ENCODE data around the gene CTTNBP2NL.
A peak's percentile ranks its signal among the peaks of the same experiment; 100 is the strongest.

Gene CTTNBP2NL

DNA sequence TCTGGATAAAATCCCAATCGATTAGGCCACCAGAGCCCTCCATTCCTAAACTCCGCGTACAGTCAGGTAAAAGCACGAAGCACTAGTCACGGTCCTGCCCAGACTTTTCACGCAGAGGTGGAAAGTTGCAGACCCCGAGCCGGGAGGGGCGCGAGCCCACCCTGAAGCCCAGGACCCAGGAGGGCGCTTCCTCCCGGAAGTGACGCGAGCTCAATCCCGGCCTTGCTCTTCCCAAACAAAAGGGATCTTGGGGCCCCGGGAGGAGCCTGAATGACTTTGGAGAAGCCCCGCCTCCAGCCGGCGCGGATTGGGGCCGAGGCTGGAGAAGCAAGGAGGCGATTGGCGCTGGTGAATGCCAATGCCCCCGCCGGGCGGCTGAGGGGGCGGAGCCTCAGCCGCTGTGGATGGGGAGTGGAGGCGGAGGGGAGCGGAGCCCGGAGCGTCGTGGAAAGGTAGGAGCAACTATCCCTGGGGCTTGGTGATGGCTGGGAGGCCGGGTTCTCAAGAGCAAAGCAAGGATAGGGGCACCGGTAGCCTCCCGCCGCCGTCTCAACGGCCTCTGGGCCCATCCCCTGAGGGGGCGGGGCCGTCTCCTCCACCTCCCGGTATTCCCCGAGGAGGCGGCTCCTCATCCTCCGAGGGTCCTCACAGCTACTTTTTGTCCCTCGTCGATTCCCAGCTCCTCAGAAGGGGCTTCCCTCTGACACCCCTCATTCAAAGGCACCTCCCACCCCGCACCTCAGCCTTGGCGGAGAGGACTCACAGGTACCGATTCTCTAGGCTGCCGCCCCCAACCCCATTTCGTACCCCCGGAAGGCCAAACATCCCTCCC is at the start of gene CTTNBP2NL:
Gene CTTNBP2NL, plus strand, starts transcription at position 394 of the 832 bp plus-strand sequence. CDS start 19,952 bp downstream, outside the sequence.
- Histone ChIP-seq H3K36me3 (ENCODE audit: insufficient read depth, insufficient read length, low read length) (no peaks in the 10 kb centered on the region), H3K4me3 (ENCODE audit: insufficient read length, low read depth) (peak within 1 kb of the TSS; percentile 98), H3K9me3 (ENCODE audit: insufficient read depth, low read length) (no peaks in the 10 kb centered on the region), H3K4me1 (ENCODE audit: insufficient read depth, insufficient read length) (peaks cover 9% of the 10 kb centered on the region), H3K27me3 (ENCODE audit: insufficient read depth, insufficient read length) (no peaks in the 10 kb centered on the region), H3K9ac (ENCODE audit: insufficient read length, low read depth) (peak within 1 kb of the TSS; percentile 93)
- TF ChIP-seq ZNF274 (IDR thresholded peaks at IDR 0.05; ENCODE audit: low read depth, low read length), result no peak
- no peak for TF ChIP-seq YY1 (IDR thresholded peaks at IDR 0.05; ENCODE audit: insufficient read depth, insufficient read length)
- no peak for TF ChIP-seq SUZ12 (IDR thresholded peaks at IDR 0.05; ENCODE audit: extremely low read depth, insufficient read depth, insufficient read length)
- peak; percentile 97 for DNase-seq (ENCODE audit: low read depth, low spot score)

DNA sequence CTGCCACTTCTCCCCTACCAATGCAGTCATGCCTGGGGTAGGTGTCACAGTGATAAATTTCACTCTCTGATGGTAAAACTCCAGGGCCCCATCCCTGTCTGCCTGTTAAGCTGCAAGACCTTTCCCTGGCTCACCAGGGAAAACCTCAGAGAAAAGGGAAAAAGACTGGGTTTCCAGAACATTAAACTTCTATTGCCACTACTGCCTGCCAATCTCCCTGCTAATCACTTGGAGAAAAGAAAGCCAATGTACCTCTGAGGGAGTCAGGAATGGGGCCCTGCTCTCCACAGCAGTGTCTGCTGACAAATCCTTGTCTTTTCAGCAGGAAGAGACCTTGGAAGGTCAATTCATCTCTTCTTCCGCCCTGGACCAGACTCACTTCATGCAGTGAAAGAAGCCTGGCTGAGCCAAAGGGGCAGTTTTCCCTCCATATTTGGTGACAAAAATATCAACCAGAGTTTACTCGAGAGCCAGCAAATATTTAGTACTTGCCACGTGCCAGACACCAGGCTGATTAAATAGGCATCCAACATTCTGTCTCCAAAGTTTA is 49.1 kb upstream of the CTTNBP2NL start:
- H3K27me3 ChIP-seq (ENCODE audit: insufficient read depth, insufficient read length), result no peaks in the 10 kb centered on the region
- no peak for TF ChIP-seq YY1 (IDR thresholded peaks at IDR 0.05; ENCODE audit: insufficient read depth, insufficient read length)
- TF ChIP-seq ZNF274 (IDR thresholded peaks at IDR 0.05; ENCODE audit: low read depth, low read length), result no peak
- TF ChIP-seq SUZ12 (IDR thresholded peaks at IDR 0.05; ENCODE audit: extremely low read depth, insufficient read depth, insufficient read length), result no peak
- DNase-seq (ENCODE audit: low read depth, low spot score), result no peak

DNA sequence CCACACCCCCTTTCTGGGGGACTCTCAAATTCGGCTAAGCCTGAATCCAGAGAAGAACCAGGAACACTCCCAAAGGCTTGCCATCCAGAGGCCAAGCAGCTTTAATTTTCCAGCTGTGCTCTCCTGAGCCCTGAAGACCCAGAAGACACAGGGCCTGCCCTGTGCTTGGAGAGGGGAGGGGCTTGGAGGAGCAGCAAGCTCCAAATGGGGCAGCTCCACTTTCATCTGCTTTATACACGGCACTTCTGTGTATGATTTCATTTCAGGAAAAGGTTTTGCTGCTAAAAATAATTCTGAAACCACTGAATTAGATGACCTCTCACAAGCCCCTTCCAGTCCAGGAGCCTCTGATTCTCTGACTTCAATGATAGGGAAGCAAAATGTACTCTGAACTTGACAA is 39.2 kb upstream of the CTTNBP2NL start:
- Histone ChIP-seq H3K36me3 (ENCODE audit: insufficient read depth, insufficient read length, low read length) (no peaks in the 10 kb centered on the region), H3K4me1 (ENCODE audit: insufficient read depth, insufficient read length) (peaks cover 8% of the 10 kb centered on the region), H3K4me3 (ENCODE audit: insufficient read length, low read depth) (no peak overlapping the region), H3K9me3 (ENCODE audit: insufficient read depth, low read length) (no peaks in the 10 kb centered on the region), H3K27me3 (ENCODE audit: insufficient read depth, insufficient read length) (no peaks in the 10 kb centered on the region), H3K9ac (ENCODE audit: insufficient read length, low read depth) (no peak overlapping the region)
- TF ChIP-seq YY1 (IDR thresholded peaks at IDR 0.05; ENCODE audit: insufficient read depth, insufficient read length) (no peak), SUZ12 (IDR thresholded peaks at IDR 0.05; ENCODE audit: extremely low read depth, insufficient read depth, insufficient read length) (no peak)
- no peak for DNase-seq (ENCODE audit: low read depth, low spot score)

More for the DNA sequence above, 49.1 kb upstream of the CTTNBP2NL start:
- Histone ChIP-seq H3K4me1 (ENCODE audit: insufficient read depth, insufficient read length) (peaks cover 3% of the 10 kb centered on the region), H3K4me3 (ENCODE audit: insufficient read length, low read depth) (no peak overlapping the region), H3K36me3 (ENCODE audit: insufficient read depth, insufficient read length, low read length) (no peaks in the 10 kb centered on the region), H3K9ac (ENCODE audit: insufficient read length, low read depth) (no peak overlapping the region), H3K9me3 (ENCODE audit: insufficient read depth, low read length) (peaks cover 15% of the 10 kb centered on the region)

DNA sequence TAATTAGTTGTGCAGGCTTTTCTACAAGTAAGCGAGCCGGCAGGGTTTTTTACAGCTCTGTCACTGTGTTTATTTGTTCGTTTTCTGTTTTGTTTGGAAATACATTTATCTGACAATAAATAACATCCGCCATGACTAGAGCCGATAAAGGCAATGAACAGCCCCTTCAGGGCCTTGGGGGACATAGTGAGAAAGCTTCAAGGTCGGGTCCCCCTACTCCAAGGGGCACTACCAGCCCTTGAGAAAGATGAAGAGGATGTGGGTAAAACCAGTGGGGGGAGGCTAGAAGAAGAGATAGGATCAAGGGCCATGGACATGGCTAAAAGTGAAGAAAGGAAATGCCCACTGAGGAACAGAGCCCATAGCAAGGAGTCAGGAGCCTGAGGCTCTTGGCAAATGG is 38.5 kb upstream of the CTTNBP2NL start:
- Histone ChIP-seq H3K4me1 (ENCODE audit: insufficient read depth, insufficient read length) (peaks cover 8% of the 10 kb centered on the region), H3K27me3 (ENCODE audit: insufficient read depth, insufficient read length) (no peaks in the 10 kb centered on the region), H3K4me3 (ENCODE audit: insufficient read length, low read depth) (no peak overlapping the region), H3K9me3 (ENCODE audit: insufficient read depth, low read length) (no peaks in the 10 kb centered on the region), H3K9ac (ENCODE audit: insufficient read length, low read depth) (no peak overlapping the region), H3K36me3 (ENCODE audit: insufficient read depth, insufficient read length, low read length) (no peaks in the 10 kb centered on the region)
- DNase-seq (ENCODE audit: low read depth, low spot score), result no peak
- TF ChIP-seq SUZ12 (IDR thresholded peaks at IDR 0.05; ENCODE audit: extremely low read depth, insufficient read depth, insufficient read length) (no peak), YY1 (IDR thresholded peaks at IDR 0.05; ENCODE audit: insufficient read depth, insufficient read length) (no peak), ZNF274 (IDR thresholded peaks at IDR 0.05; ENCODE audit: low read depth, low read length) (no peak)

- Histone ChIP-seq H3K4me3 (ENCODE audit: insufficient read length, low read depth) (no peak overlapping the region), H3K9me3 (ENCODE audit: insufficient read depth, low read length) (no peaks in the 10 kb centered on the region), H3K27me3 (ENCODE audit: insufficient read depth, insufficient read length) (no peaks in the 10 kb centered on the region), H3K36me3 (ENCODE audit: insufficient read depth, insufficient read length, low read length) (no peaks in the 10 kb centered on the region), H3K9ac (ENCODE audit: insufficient read length, low read depth) (no peak overlapping the region), H3K4me1 (ENCODE audit: insufficient read depth, insufficient read length) (peaks cover 8% of the 10 kb centered on the region)
- no peak for DNase-seq (ENCODE audit: low read depth, low spot score)
- no peak for TF ChIP-seq SUZ12 (IDR thresholded peaks at IDR 0.05; ENCODE audit: extremely low read depth, insufficient read depth, insufficient read length)
- no peak for TF ChIP-seq YY1 (IDR thresholded peaks at IDR 0.05; ENCODE audit: insufficient read depth, insufficient read length)
- no peak for TF ChIP-seq ZNF274 (IDR thresholded peaks at IDR 0.05; ENCODE audit: low read depth, low read length)
Observed at GRCh38 chr1:112358061-112358770, 37.8 kb upstream of the CTTNBP2NL start.

GRCh38 chr1:112358798-112359408 is 37.1 kb upstream of the CTTNBP2NL start:
- TF ChIP-seq ZNF274 (IDR thresholded peaks at IDR 0.05; ENCODE audit: low read depth, low read length) (no peak), SUZ12 (IDR thresholded peaks at IDR 0.05; ENCODE audit: extremely low read depth, insufficient read depth, insufficient read length) (no peak), YY1 (IDR thresholded peaks at IDR 0.05; ENCODE audit: insufficient read depth, insufficient read length) (no peak)
- peaks cover 8% of the 10 kb centered on the region for H3K4me1 ChIP-seq (ENCODE audit: insufficient read depth, insufficient read length)
- H3K27me3 ChIP-seq (ENCODE audit: insufficient read depth, insufficient read length), result no peaks in the 10 kb centered on the region
- no peak overlapping the region for H3K9ac ChIP-seq (ENCODE audit: insufficient read length, low read depth)
- H3K36me3 ChIP-seq (ENCODE audit: insufficient read depth, insufficient read length, low read length), result no peaks in the 10 kb centered on the region
- no peak overlapping the region for H3K4me3 ChIP-seq (ENCODE audit: insufficient read length, low read depth)
- no peaks in the 10 kb centered on the region for H3K9me3 ChIP-seq (ENCODE audit: insufficient read depth, low read length)
- peak; percentile 52 for DNase-seq (ENCODE audit: low read depth, low spot score)
